Fibroblast of villous mesenchyme (primary cell): ENCODE data around the gene UNC5A. TPM values are rescaled to one million over a fixed set of nuclear protein-coding genes. Genes with fewer than 3 reads are reported as not detected.

ENCODE experiments used
- DNase-seq: peaks from one replicate; pipeline ENCODE4 v3.0.0-alpha.2; 2010; ENCODE audit warnings: low read depth
- H3K4me3 ChIP-seq: 2 replicates; pipeline ENCODE4 v1.5.1; 2011; ENCODE audit warnings: low read depth, mild to moderate bottlenecking, low read length
- CTCF ChIP-seq: IDR thresholded peaks from 2 replicates; pipeline ENCODE4 v1.5.1; 2012; ENCODE audit warnings: low read depth, mild to moderate bottlenecking, low read length; ENCODE audit not compliant: insufficient read depth
- total RNA-seq: library from RNA; depleted of rRNA; stranded (reverse); fragments of >200 nt; gene quantifications from 2 replicates; pipeline ENCODE4 v1.2.3, GENCODE V29; 2012

The UNC5A gene
- total RNA-seq, 1 donor, result not detected

- DNase-seq, result no peak
- no peak for TF ChIP-seq CTCF
- no peak overlapping the region for H3K4me3 ChIP-seq
Observed at GRCh38 chr5:176831425-176831824, 21.1 kb downstream of the UNC5A start.

- no peak for DNase-seq
- no peak overlapping the region for H3K4me3 ChIP-seq
- no peak for TF ChIP-seq CTCF
Observed at GRCh38 chr5:176832162-176832561, 21.8 kb downstream of the UNC5A start.

- no peak for DNase-seq
- no peak for TF ChIP-seq CTCF
- no peak overlapping the region for H3K4me3 ChIP-seq
Observed at GRCh38 chr5:176833286-176833685, 22.9 kb downstream of the UNC5A start.

- no peak for TF ChIP-seq CTCF
- no peak for DNase-seq
- no peak overlapping the region for H3K4me3 ChIP-seq
Observed at GRCh38 chr5:176835918-176836317, 25.6 kb downstream of the UNC5A start.

GRCh38 chr5:176836811-176837706, 26.7 kb downstream of the UNC5A start:
- TF ChIP-seq CTCF, result no peak
- H3K4me3 ChIP-seq, result no peak overlapping the region
- no peak for DNase-seq

- DNase-seq, result peak; percentile 92
- TF ChIP-seq CTCF, result no peak
- no peak overlapping the region for H3K4me3 ChIP-seq
Observed at GRCh38 chr5:176837707-176838115, 27.4 kb downstream of the UNC5A start.

- no peak for TF ChIP-seq CTCF
- DNase-seq, result no peak
- H3K4me3 ChIP-seq, result no peak overlapping the region
Observed at GRCh38 chr5:176843673-176844072, 33.3 kb downstream of the UNC5A start.
